Mammary epithelial cell (primary cell): ENCODE measurements around the gene ST6GAL1.

ENCODE experiments used
- CTCF ChIP-seq, 2 donors: IDR thresholded peaks in 1 of 2; conservative IDR thresholded peaks in 1 of 2; 2 replicates each; pipeline ENCODE4 v1.5.1; 2011 to 2012; ENCODE audit warnings: inconsistent platforms in 2 of 2, low read length in 2 of 2, mild to moderate bottlenecking in 2 of 2, control low read depth in 1 of 2, low read depth in 1 of 2; ENCODE audit not compliant: insufficient read depth in 1 of 2; ENCODE audit errors: extremely low read depth in 1 of 2
- EZH2 ChIP-seq: IDR thresholded peaks from 2 replicates; pipeline ENCODE4 v1.6.1; 2012; ENCODE audit warnings: low read length, inconsistent platforms, borderline replicate concordance

GRCh38 chr3:187110156-187110555 is 179.8 kb downstream of the ST6GAL1 start:
- TF ChIP-seq CTCF (conservative IDR thresholded peaks at IDR 0.05 in 1 of 2, IDR thresholded peaks at IDR 0.05 in 1 of 2; ENCODE audit: extremely low read depth in 1 of 2, insufficient read depth in 1 of 2, low read depth in 1 of 2, low read length in 2 of 2) (no peak), EZH2 (no peak)
